Keratinocyte (primary cell): ENCODE results near the gene DNAJC7. TPM values are rescaled to one million over a fixed set of nuclear protein-coding genes. Genes with fewer than 3 reads are reported as not detected.

Source experiments
- DNase-seq: peaks from one replicate; pipeline ENCODE4 v3.0.0-alpha.2; 2011; ENCODE audit warnings: low read depth, missing footprints, low spot score
- FAIRE-seq: peaks from 2 replicates; lab custom pipeline; 2011; peaks lifted over from hg19 to GRCh38; lab: Jason Lieb, UNC
- H2AFZ ChIP-seq: 2 replicates; pipeline ENCODE4 v1.6.0; 2012; ENCODE audit warnings: low read length, control low read depth, inconsistent platforms; ENCODE audit not compliant: control insufficient read depth
- H3K27ac ChIP-seq: 2 replicates; pipeline ENCODE4 v1.5.1; 2011; ENCODE audit warnings: low read length; ENCODE audit not compliant: control insufficient read depth, insufficient read depth
- H3K27me3 ChIP-seq: 3 replicates; pipeline ENCODE4 v1.6.0; 2011; ENCODE audit warnings: low read length; ENCODE audit not compliant: control insufficient read depth, insufficient read depth; ENCODE audit errors: extremely low read depth
- H3K36me3 ChIP-seq, 2 experiments: 2 replicates in 1 of 2; 3 replicates in 1 of 2; pipeline ENCODE4 v1.5.1; 2011; ENCODE audit warnings: low read length in 2 of 2, mild to moderate bottlenecking in 1 of 2; ENCODE audit not compliant: control insufficient read depth in 2 of 2, insufficient read depth in 2 of 2; ENCODE audit errors: extremely low read depth in 1 of 2
- H3K4me1 ChIP-seq: 3 replicates; pipeline ENCODE4 v1.5.1; 2011; ENCODE audit warnings: low read length; ENCODE audit not compliant: control insufficient read depth, insufficient read depth; ENCODE audit errors: extremely low read depth
- H3K4me2 ChIP-seq: 3 replicates; pipeline ENCODE4 v1.6.0; 2011; ENCODE audit warnings: low read depth, low read length; ENCODE audit not compliant: control insufficient read depth, insufficient read depth; ENCODE audit errors: extremely low read depth
- H3K4me3 ChIP-seq, 3 experiments: fragments of 200-600 bp in 1 of 3; sonication (generic) in 1 of 3; 2 replicates in 2 of 3; 3 replicates in 1 of 3; pipeline ENCODE4 v1.5.1; 2011 to 2016; ENCODE audit warnings: low read length in 3 of 3, mild to moderate bottlenecking in 3 of 3, control low read depth in 2 of 3, inconsistent platforms in 1 of 3, low read depth in 1 of 3, mixed read lengths in 1 of 3, mixed run types in 1 of 3, moderate library complexity in 1 of 3; ENCODE audit not compliant: control insufficient read depth in 2 of 3, insufficient read depth in 2 of 3; ENCODE audit errors: extremely low read depth in 1 of 3
- H3K79me2 ChIP-seq: 2 replicates; pipeline ENCODE4 v1.6.0; 2012; ENCODE audit warnings: low read length; ENCODE audit not compliant: control insufficient read depth, insufficient read depth
- H3K9ac ChIP-seq: 3 replicates; pipeline ENCODE4 v1.6.0; 2011; ENCODE audit warnings: low read length; ENCODE audit not compliant: control insufficient read depth, insufficient read depth; ENCODE audit errors: extremely low read depth
- H3K9me1 ChIP-seq: 3 replicates; pipeline ENCODE4 v1.6.0; 2011; ENCODE audit warnings: low read length; ENCODE audit not compliant: control insufficient read depth, insufficient read depth; ENCODE audit errors: extremely low read depth
- H3K9me3 ChIP-seq: 2 replicates; pipeline ENCODE4 v1.5.1; 2012; ENCODE audit warnings: low read depth, low read length; ENCODE audit not compliant: control insufficient read depth
- H4K20me1 ChIP-seq: 3 replicates; pipeline ENCODE4 v1.6.0; 2011; ENCODE audit warnings: low read length; ENCODE audit not compliant: control insufficient read depth, insufficient read depth; ENCODE audit errors: extremely low read depth
- EZH2 ChIP-seq: IDR thresholded peaks from one replicate; pipeline ENCODE4 v1.6.1; 2012; ENCODE audit warnings: inconsistent platforms, mild to moderate bottlenecking, low read length, moderate library complexity
- dilution Hi-C: fragments of 300-500 bp; cut with MboI; formaldehyde crosslinking; loops from one replicate; pipeline ENCODE4 v1.7.0; 2020; ENCODE audit warnings: low sequenced_read_pairs; ENCODE audit not compliant: extremely low pct_ligation_motif_present
- polyA plus RNA-seq, 5 experiments: library from polyadenylated mRNA; depleted of rRNA in 3 of 5; stranded (reverse) in 3 of 5; stranded (forward) in 1 of 5; unstranded in 1 of 5; fragments of >200 nt; gene quantifications; 1 replicate in 1 of 5; 2 replicates in 3 of 5; 3 replicates in 1 of 5; pipeline versions ENCODE4 v1.2.1 to v1.2.3, GENCODE V29; 2011 to 2012; ENCODE audit warnings: missing spikeins in 2 of 5, low read depth in 1 of 5, low replicate concordance in 1 of 5
- TF ChIP-seq, protein P1 (sequence below), 3 experiments: IDR thresholded peaks in 1 of 3; conservative IDR thresholded peaks in 1 of 3; optimal IDR thresholded peaks in 1 of 3; 2 replicates in 2 of 3; 3 replicates in 1 of 3; pipeline versions ENCODE3 to v1.5.1; 2011; ENCODE audit warnings: low read length in 3 of 3, mild to moderate bottlenecking in 3 of 3, moderate library complexity in 2 of 3, control low read depth in 1 of 3, inconsistent platforms in 1 of 3; ENCODE audit not compliant: insufficient read depth in 2 of 3; ENCODE audit errors: extremely low read depth in 1 of 3

The DNAJC7 gene
- polyA plus RNA-seq, 1 donor (not counting 4 experiments of a cell fraction or from before 2014, with no cell fraction given), result 82.5 TPM

DNA sequence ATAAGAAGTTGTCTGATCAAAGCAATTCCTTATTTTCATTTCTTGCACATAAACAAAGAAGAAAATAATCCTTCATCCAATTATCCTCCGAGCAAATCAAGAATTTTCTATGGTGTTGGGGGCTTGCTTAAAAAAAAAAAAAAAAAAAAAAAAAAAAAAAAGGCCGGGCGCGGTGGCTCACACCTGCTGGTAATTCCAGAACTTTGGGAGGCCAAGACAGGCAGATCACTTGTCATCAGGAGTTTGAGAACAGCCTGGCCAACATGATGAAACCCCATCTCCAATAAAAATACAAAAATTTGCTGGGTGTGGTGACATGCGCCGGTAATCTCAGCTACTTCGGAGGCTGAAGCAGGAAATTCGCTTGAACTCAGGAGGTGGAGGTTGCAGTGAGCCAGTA, 31.3 kb downstream of the DNAJC7 start:
- Histone ChIP-seq H3K36me3 (peaks cover 43 to 57% of the 10 kb centered on the region in 2 experiments), H3K27me3 (no peaks in the 10 kb centered on the region), H3K9me1 (no peaks in the 10 kb centered on the region), H3K27ac (no peak overlapping the region), H3K4me3 (no peak overlapping the region), H3K9ac (no peak overlapping the region), H4K20me1 (no peaks in the 10 kb centered on the region), H3K4me2 (no peak overlapping the region), H3K79me2 (no peaks in the 10 kb centered on the region), H3K9me3 (no peaks in the 10 kb centered on the region), H2AFZ (no peak overlapping the region), H3K4me1 (no peaks in the 10 kb centered on the region)
- TF ChIP-seq, protein P1, sequence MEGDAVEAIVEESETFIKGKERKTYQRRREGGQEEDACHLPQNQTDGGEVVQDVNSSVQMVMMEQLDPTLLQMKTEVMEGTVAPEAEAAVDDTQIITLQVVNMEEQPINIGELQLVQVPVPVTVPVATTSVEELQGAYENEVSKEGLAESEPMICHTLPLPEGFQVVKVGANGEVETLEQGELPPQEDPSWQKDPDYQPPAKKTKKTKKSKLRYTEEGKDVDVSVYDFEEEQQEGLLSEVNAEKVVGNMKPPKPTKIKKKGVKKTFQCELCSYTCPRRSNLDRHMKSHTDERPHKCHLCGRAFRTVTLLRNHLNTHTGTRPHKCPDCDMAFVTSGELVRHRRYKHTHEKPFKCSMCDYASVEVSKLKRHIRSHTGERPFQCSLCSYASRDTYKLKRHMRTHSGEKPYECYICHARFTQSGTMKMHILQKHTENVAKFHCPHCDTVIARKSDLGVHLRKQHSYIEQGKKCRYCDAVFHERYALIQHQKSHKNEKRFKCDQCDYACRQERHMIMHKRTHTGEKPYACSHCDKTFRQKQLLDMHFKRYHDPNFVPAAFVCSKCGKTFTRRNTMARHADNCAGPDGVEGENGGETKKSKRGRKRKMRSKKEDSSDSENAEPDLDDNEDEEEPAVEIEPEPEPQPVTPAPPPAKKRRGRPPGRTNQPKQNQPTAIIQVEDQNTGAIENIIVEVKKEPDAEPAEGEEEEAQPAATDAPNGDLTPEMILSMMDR (optimal IDR thresholded peaks at IDR 0.05 in 1 of 3, IDR thresholded peaks at IDR 0.05 in 1 of 3, conservative IDR thresholded peaks at IDR 0.05 in 1 of 3; ENCODE audit: extremely low read depth in 1 of 3, insufficient read depth in 2 of 3, low read length in 3 of 3), result no peak
- no peak for TF ChIP-seq EZH2
- FAIRE-seq (no peak), DNase-seq (no peak)
- dilution Hi-C loops, result no loop called here

DNA sequence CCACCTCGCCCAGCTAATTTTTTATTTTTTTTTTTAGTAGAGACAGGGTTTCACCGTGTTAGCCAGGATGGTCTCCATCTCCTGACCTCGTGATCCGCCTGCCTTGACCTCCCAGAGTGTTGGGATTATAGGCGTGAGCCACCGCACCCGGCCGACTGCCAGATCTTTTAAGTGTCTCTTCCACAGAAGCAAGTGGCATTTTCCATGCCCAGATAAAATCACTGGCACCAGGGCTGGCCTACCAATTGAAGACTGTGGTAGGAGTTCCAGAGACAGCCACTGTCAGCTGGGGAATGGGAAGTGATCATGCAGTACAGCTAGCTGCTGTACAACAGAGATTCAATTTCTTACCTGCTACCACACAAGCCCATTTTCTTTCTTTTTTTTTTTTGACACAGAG, 32.8 kb downstream of the DNAJC7 start:
- dilution Hi-C loops, result no loop called here

More for the DNA sequence above, 32.8 kb downstream of the DNAJC7 start:
- no peak for DNase-seq
- H4K20me1 ChIP-seq, result no peaks in the 10 kb centered on the region
- H3K9me1 ChIP-seq, result no peaks in the 10 kb centered on the region
- H3K79me2 ChIP-seq, result no peaks in the 10 kb centered on the region
- TF ChIP-seq, protein P1 (optimal IDR thresholded peaks at IDR 0.05 in 1 of 3, IDR thresholded peaks at IDR 0.05 in 1 of 3, conservative IDR thresholded peaks at IDR 0.05 in 1 of 3; ENCODE audit: extremely low read depth in 1 of 3, insufficient read depth in 2 of 3, low read length in 3 of 3), result no peak
- TF ChIP-seq EZH2, result no peak
- no peak overlapping the region for H3K27ac ChIP-seq
- no peak overlapping the region for H3K4me2 ChIP-seq
- H3K9ac ChIP-seq, result no peak overlapping the region
- FAIRE-seq, result no peak
- H2AFZ ChIP-seq, result no peak overlapping the region
- no peaks in the 10 kb centered on the region for H3K9me3 ChIP-seq
- H3K36me3 ChIP-seq, result peaks cover 43 to 58% of the 10 kb centered on the region in 2 experiments
- H3K27me3 ChIP-seq, result no peaks in the 10 kb centered on the region
- no peaks in the 10 kb centered on the region for H3K4me1 ChIP-seq
- H3K4me3 ChIP-seq, result no peak overlapping the region
